HG02943 (cell line): ENCODE data around the gene TIMM44.
"Not testable (repeated sequence)": the region's sequence is repeated elsewhere in the genome, so short reads cannot be mapped to it uniquely, and the experiment has no call there.

Source experiments
- ATAC-seq: cut with Tn5 transposase; IDR thresholded peaks from one replicate; pipeline ENCODE4 v1.9.1; 2021; ENCODE audit warnings: mild to moderate bottlenecking, low read depth, moderate library complexity; ENCODE audit not compliant: unreplicated experiment

Gene TIMM44

GRCh38 chr19:7977723-7978040, 34.2 kb upstream of the TIMM44 start:
- no peak for ATAC-seq

- no peak for ATAC-seq
These were observed 33.7 kb upstream of the TIMM44 start for GRCh38 chr19:7977021-7977722.

GRCh38 chr19:7976461-7976860, 33.0 kb upstream of the TIMM44 start:
- no peak for ATAC-seq

GRCh38 chr19:7975037-7975436, 31.6 kb upstream of the TIMM44 start:
- ATAC-seq, result no peak

- ATAC-seq, result no peak
These were observed 30.4 kb upstream of the TIMM44 start for GRCh38 chr19:7973883-7974282.

- ATAC-seq, result no peak
These were observed 28.4 kb upstream of the TIMM44 start for GRCh38 chr19:7971553-7972520.

- no peak for ATAC-seq
These were observed 27.4 kb upstream of the TIMM44 start for GRCh38 chr19:7970716-7971448.

- ATAC-seq, result no peak
These were observed 26.1 kb upstream of the TIMM44 start for GRCh38 chr19:7969555-7969939.

- ATAC-seq, result no peak
These were observed 25.5 kb upstream of the TIMM44 start for GRCh38 chr19:7968796-7969554.

GRCh38 chr19:7968008-7968795, 24.7 kb upstream of the TIMM44 start:
- no peak for ATAC-seq

- ATAC-seq, result no peak
These were observed 22.6 kb upstream of the TIMM44 start for GRCh38 chr19:7965921-7966665.

GRCh38 chr19:7965259-7965841, 21.9 kb upstream of the TIMM44 start:
- no peak for ATAC-seq

- no peak for ATAC-seq
These were observed 20.1 kb upstream of the TIMM44 start for GRCh38 chr19:7963566-7963965.

- no peak for ATAC-seq
These were observed 19.3 kb upstream of the TIMM44 start for GRCh38 chr19:7962644-7963268.

GRCh38 chr19:7961920-7962626, 18.6 kb upstream of the TIMM44 start:
- ATAC-seq, result no peak

GRCh38 chr19:7961082-7961481, 17.6 kb upstream of the TIMM44 start:
- ATAC-seq, result not testable (repeated sequence)

GRCh38 chr19:7959211-7959610, 15.7 kb upstream of the TIMM44 start:
- no peak for ATAC-seq

GRCh38 chr19:7955696-7956095, 12.2 kb upstream of the TIMM44 start:
- ATAC-seq, result no peak
